Esophagus squamous epithelium (tissue), 4 donors: ENCODE results near the gene SRMS.

ENCODE experiments used
- CTCF ChIP-seq, 6 experiments: fragments of 450-650 bp in 4 of 6; fragments of 200-600 bp in 2 of 6; sonication (generic) in 2 of 6; IDR thresholded peaks; one replicate each; pipeline ENCODE4 v1.5.1; 2016 to 2019; ENCODE audit warnings: antibody characterized with exemption in 6 of 6, mild to moderate bottlenecking in 4 of 6, moderate library complexity in 4 of 6
- POLR2A ChIP-seq, 4 donors: fragments of 450-650 bp; IDR thresholded peaks; one replicate each; pipeline ENCODE4 v1.6.1; 2017; ENCODE audit warnings: antibody characterized with exemption in 4 of 4, mild to moderate bottlenecking in 4 of 4, moderate library complexity in 3 of 4

DNA sequence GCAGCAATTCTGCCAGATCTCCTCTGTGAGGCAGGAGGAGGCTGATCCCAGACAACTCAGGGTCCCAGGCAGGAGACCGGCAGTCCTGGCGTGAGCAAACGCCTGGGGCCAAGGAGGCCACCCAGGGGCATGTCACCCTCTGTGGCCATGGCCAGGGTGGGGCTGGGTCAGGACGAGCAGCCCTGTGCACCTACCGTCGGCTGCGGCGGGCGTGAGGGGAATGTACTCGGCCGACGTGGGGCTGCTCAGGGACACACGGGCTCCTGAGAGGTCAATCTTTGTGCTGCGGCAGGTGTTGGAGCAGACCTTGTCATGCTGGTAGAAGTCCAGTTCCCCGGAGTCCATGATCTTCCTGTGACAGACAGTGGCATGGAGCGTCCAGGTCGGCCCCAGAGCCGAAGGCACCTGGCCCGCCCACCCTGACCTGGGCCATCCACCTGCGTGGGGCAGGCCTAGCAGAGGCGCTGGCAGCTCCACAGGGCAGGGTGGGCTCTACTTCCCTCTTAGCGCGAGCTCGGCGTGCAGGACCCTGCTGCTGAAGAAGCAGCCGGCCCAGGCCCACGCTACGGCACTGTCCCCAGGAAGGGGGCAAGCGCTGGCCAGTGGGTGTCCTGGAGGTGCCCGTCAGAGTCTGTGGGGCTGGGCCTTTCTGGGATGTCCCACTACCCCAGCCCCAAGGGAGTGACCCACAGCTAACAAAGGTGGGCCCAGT, 48.0 kb upstream of the SRMS start:
- TF ChIP-seq CTCF (IDR thresholded peaks at IDR 0.05) (no peak), POLR2A (IDR thresholded peaks at IDR 0.05) (no peak)
